Uterus (tissue), 2 donors: ENCODE results near the gene BCL11B.

Source experiments
- CTCF ChIP-seq, 4 experiments: fragments of 200-600 bp in 2 of 4; fragments of 450-650 bp in 2 of 4; sonication (generic) in 2 of 4; IDR thresholded peaks; one replicate each; pipeline ENCODE4 v1.5.1; 2016 to 2019; ENCODE audit warnings: antibody characterized with exemption in 4 of 4, mild to moderate bottlenecking in 2 of 4, moderate library complexity in 1 of 4
- POLR2A ChIP-seq, 2 donors: fragments of 450-650 bp; IDR thresholded peaks; one replicate each; pipeline ENCODE4 v1.6.1; 2016; ENCODE audit warnings: antibody characterized with exemption in 2 of 2, mild to moderate bottlenecking in 1 of 2, moderate library complexity in 1 of 2

GRCh38 chr14:99235582-99236320 lies 36.2 kb downstream of the BCL11B start:
- TF ChIP-seq CTCF (IDR thresholded peaks at IDR 0.05) (no peak), POLR2A (IDR thresholded peaks at IDR 0.05) (no peak)
